Activated effector memory CD4-positive, alpha-beta T cell treated with Interleukin-2 at 50 U/mL for 16 hours (primary cell): Measurements from ENCODE around the gene ORAI3.

Experiments
- DNase-seq: peaks from one replicate; pipeline ENCODE4 v3.0.0-alpha.2; 2020

Gene ORAI3

GRCh38 chr16:30972872-30973271 lies 24.0 kb downstream of the ORAI3 start:
- DNase-seq, result no peak

GRCh38 chr16:30974348-30974747 lies 25.5 kb downstream of the ORAI3 start:
- DNase-seq, result no peak

- DNase-seq, result no peak
Measured at GRCh38 chr16:30976486-30976885, 27.6 kb downstream of the ORAI3 start.

- DNase-seq, result no peak
Measured at GRCh38 chr16:30977502-30977901, 28.6 kb downstream of the ORAI3 start.

- no peak for DNase-seq
Measured at GRCh38 chr16:30979170-30980022, 30.5 kb downstream of the ORAI3 start.

- DNase-seq, result no peak
Measured at GRCh38 chr16:30980023-30980371, 31.1 kb downstream of the ORAI3 start.

- DNase-seq, result no peak
Measured at GRCh38 chr16:30980434-30980833, 31.6 kb downstream of the ORAI3 start.

GRCh38 chr16:30980959-30981358 lies 32.1 kb downstream of the ORAI3 start:
- no peak for DNase-seq

GRCh38 chr16:30982548-30983288 lies 33.9 kb downstream of the ORAI3 start:
- no peak for DNase-seq

- no peak for DNase-seq
Measured at GRCh38 chr16:30983289-30983889, 34.5 kb downstream of the ORAI3 start.

- no peak for DNase-seq
Measured at GRCh38 chr16:30983898-30984610, 35.2 kb downstream of the ORAI3 start.

GRCh38 chr16:30984669-30985400 lies 36.0 kb downstream of the ORAI3 start, which contains the start of gene HSD3B7:
Gene HSD3B7, plus strand, starts transcription at chr16:30985207. Its CDS starts 452 bp downstream, at chr16:30985659.
- DNase-seq, result peak; percentile 62

GRCh38 chr16:30985401-30986128 lies 36.7 kb downstream of the ORAI3 start:
- no peak for DNase-seq

- DNase-seq, result no peak
Measured at GRCh38 chr16:30986129-30986991, 37.5 kb downstream of the ORAI3 start.

GRCh38 chr16:30987581-30988190 lies 38.8 kb downstream of the ORAI3 start:
- no peak for DNase-seq

GRCh38 chr16:30989469-30990047 lies 40.7 kb downstream of the ORAI3 start:
- no peak for DNase-seq

- no peak for DNase-seq
Measured at GRCh38 chr16:30990105-30990504, 41.2 kb downstream of the ORAI3 start.

GRCh38 chr16:30991052-30991451 lies 42.2 kb downstream of the ORAI3 start:
- DNase-seq, result no peak

GRCh38 chr16:30992276-30992780 lies 43.5 kb downstream of the ORAI3 start:
- DNase-seq, result no peak
